NCI-H187 (cell line): ENCODE measurements around the gene FUT6.
A peak's percentile ranks its signal among the peaks of the same experiment; 100 is the strongest.
"Not testable (repeated sequence)": the region's sequence is repeated elsewhere in the genome, so short reads cannot be mapped to it uniquely, and the experiment has no call there.

ENCODE experiments used
- DNase-seq, 2 experiments: peaks; one replicate each; lab custom pipeline; 2025; lab: John Stamatoyannopoulos, UW

Gene FUT6

GRCh38 chr19:5857203-5858081 lies 17.9 kb upstream of the FUT6 start:
- DNase-seq: no peak

- DNase-seq: not testable (repeated sequence)
Measured at GRCh38 chr19:5855151-5855550, 15.6 kb upstream of the FUT6 start.

GRCh38 chr19:5854121-5854520 lies 14.6 kb upstream of the FUT6 start:
- DNase-seq: not testable (repeated sequence)

- no peak for DNase-seq
Measured at GRCh38 chr19:5851302-5851701, 11.8 kb upstream of the FUT6 start, which contains the start of gene FUT3. Gene FUT3, minus strand, starts transcription at chr19:5851449.

- DNase-seq: no peak
Measured at GRCh38 chr19:5850743-5851293, 11.3 kb upstream of the FUT6 start.

- DNase-seq: no peak
Measured at GRCh38 chr19:5850189-5850588, 10.7 kb upstream of the FUT6 start.

- DNase-seq: not testable (repeated sequence)
Measured at GRCh38 chr19:5848621-5849020, 9.1 kb upstream of the FUT6 start.

GRCh38 chr19:5847846-5848245 lies 8.3 kb upstream of the FUT6 start:
- not testable (repeated sequence) for DNase-seq

GRCh38 chr19:5844456-5845433 lies 5.2 kb upstream of the FUT6 start:
- DNase-seq: no peak

GRCh38 chr19:5843295-5843927 lies 3.9 kb upstream of the FUT6 start:
- DNase-seq: no peak

- not testable (repeated sequence) for DNase-seq
Measured at GRCh38 chr19:5841735-5842111, 2.2 kb upstream of the FUT6 start.

- DNase-seq: no peak
Measured at GRCh38 chr19:5838353-5839064, 993 bp downstream of the FUT6 start.

- DNase-seq: no peak
Measured at GRCh38 chr19:5837761-5838352, 1.6 kb downstream of the FUT6 start.

GRCh38 chr19:5832527-5833216 lies 6.8 kb downstream of the FUT6 start:
- DNase-seq: no peak

GRCh38 chr19:5832061-5832460 lies 7.4 kb downstream of the FUT6 start:
- DNase-seq: no peak

- DNase-seq: no peak
Measured at GRCh38 chr19:5831159-5831558, 8.3 kb downstream of the FUT6 start.

GRCh38 chr19:5829567-5830310 lies 9.8 kb downstream of the FUT6 start:
- DNase-seq: no peak

GRCh38 chr19:5828661-5829566 lies 10.6 kb downstream of the FUT6 start:
- DNase-seq: peak; percentile 5 to 25
